BLaER1 treated with 17β-estradiol and CSF1 and Interleukin-3, amounts not matched to agents 10 nM and 100 nM (cell line): ENCODE measurements around the gene PRB4.
"Not testable (repeated sequence)": the region's sequence is repeated elsewhere in the genome, so short reads cannot be mapped to it uniquely, and the experiment has no call there.

Experiments used
- H3K27ac ChIP-seq, 11 experiments: shearing (Covaris generic); formaldehyde crosslinking; 2 replicates each; pipeline ENCODE4 v1.8.1; 2022
- H3K27me3 ChIP-seq, 11 experiments: shearing (Covaris generic); formaldehyde crosslinking; 2 replicates each; pipeline ENCODE4 v1.8.1; 2022
- H3K36me3 ChIP-seq, 11 experiments: shearing (Covaris generic); formaldehyde crosslinking; 2 replicates each; pipeline ENCODE4 v1.8.1; 2022
- H3K4me1 ChIP-seq, 10 experiments: shearing (Covaris generic); formaldehyde crosslinking; 2 replicates each; pipeline ENCODE4 v1.8.1; 2022
- H3K4me2 ChIP-seq, 11 experiments: shearing (Covaris generic); formaldehyde crosslinking; 2 replicates each; pipeline ENCODE4 v1.8.1; 2022
- H3K4me3 ChIP-seq, 10 experiments: shearing (Covaris generic); formaldehyde crosslinking; 2 replicates each; pipeline ENCODE4 v1.8.1; 2022
- H3K9ac ChIP-seq, 11 experiments: shearing (Covaris generic); formaldehyde crosslinking; 2 replicates each; pipeline ENCODE4 v1.8.1; 2022
- H3K9me3 ChIP-seq, 11 experiments: shearing (Covaris generic); formaldehyde crosslinking; replicated peaks in 1 of 11; 2 replicates each; pipeline ENCODE4 v1.8.1; 2022
- H4K20me1 ChIP-seq, 11 experiments: shearing (Covaris generic); formaldehyde crosslinking; 2 replicates each; pipeline ENCODE4 v1.8.1; 2022
- Cebpa-rat ChIP-seq, 11 experiments: shearing (Covaris generic); IDR thresholded peaks; 2 replicates each; pipeline ENCODE4 v1.8.1; 2022

The PRB4 gene

DNA sequence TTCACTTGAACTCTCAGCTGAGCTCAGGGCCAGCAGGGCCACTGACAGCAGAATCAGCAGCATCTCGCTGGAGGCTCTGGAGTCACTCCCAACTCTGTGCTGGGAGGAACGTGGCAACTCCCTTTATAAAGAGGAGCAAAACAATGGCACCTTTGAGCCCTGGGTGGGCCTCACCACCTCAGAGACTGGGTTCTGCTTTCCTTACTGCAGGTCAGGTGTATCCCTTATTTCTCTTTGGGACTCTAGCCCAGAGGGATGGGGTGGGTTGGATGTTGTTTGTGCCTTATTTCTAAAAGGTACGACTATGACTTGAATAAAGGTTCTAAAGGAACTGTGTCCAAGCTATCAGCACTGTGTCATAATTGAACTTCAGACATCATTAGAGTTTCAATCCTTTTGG, at the start of gene PRB4:
Gene PRB4 (minus strand): TSS at position 101 of the 400 bp plus-strand sequence. CDS start 38 bp downstream, at position 63.
- no peak within 1 kb of the TSS for H3K9ac ChIP-seq
- H3K27ac ChIP-seq: no peak within 1 kb of the TSS
- no peaks in the 10 kb centered on the region for H3K4me1 ChIP-seq
- no peak within 1 kb of the TSS for H3K4me3 ChIP-seq
- H3K27me3 ChIP-seq: no peaks in the 10 kb centered on the region
- no peak within 1 kb of the TSS for H3K4me2 ChIP-seq
- no peaks in the 10 kb centered on the region for H4K20me1 ChIP-seq
- TF ChIP-seq Cebpa-rat (IDR thresholded peaks at IDR 0.05): no peak
- no peaks in the 10 kb centered on the region for H3K36me3 ChIP-seq
- H3K9me3 ChIP-seq: no peaks in the 10 kb centered on the region

DNA sequence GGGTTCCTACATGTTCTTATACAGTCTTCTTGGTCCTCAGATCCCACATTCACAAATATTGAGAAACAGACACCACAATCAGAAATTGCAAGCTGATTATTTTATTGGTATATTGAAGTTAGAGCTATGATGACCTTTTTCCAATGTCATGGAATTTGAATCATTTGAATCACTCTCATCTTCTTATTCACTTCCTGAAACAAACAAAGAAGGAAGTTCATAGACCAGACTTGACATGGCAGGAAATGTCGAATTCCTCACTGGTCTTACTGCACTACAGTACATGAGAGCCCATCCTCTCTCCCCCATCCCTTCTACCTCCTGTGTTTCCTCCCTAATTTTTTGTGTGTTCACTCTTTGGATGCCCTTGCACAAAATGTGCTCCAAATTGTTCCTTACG, 41.5 kb upstream of the PRB4 start:
- not testable (repeated sequence) for H3K9ac ChIP-seq, H3K36me3 ChIP-seq, H3K4me3 ChIP-seq, H3K9me3 ChIP-seq, H4K20me1 ChIP-seq, H3K4me2 ChIP-seq, H3K27ac ChIP-seq
- peaks cover 0 to 12% (median 5%) of the 10 kb centered on the region in 10 experiments; a peak in 9 of 20 replicates for H3K4me1 ChIP-seq
- H3K27me3 ChIP-seq: peaks cover 6 to 13% (median 11%) of the 10 kb centered on the region in 11 experiments; a peak in 19 of 22 replicates

DNA sequence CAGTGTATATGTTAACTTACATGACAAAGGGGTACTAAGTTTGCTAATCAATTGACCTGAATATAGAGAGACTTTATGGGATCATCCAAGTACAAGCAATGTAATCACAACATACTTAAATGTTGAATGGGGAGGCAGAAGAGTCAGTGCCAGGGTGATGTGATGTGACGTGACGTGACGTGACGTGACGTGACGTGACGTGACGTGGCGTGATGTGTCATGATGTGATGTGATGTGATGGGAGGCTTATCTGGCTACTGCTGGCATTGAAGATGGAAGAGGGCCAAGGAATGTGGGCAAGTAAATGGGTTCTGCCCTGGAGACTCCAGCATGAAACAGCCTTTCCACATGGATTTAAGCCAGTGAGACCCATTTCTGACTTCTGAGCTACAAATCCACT, 38.2 kb upstream of the PRB4 start:
- H3K4me2 ChIP-seq: peak overlapping the region in 4 of 11 experiments; percentile 7 to 22 (median 16); a peak in 3 of 22 replicates
- no peak overlapping the region for H3K9ac ChIP-seq
- no peak overlapping the region for H3K4me3 ChIP-seq
- peaks cover 0 to under 1% (median under 1%) of the 10 kb centered on the region in 11 experiments; a peak in 4 of 22 replicates for H3K27me3 ChIP-seq
- H4K20me1 ChIP-seq: no peaks in the 10 kb centered on the region
- H3K36me3 ChIP-seq: no peaks in the 10 kb centered on the region
- H3K9me3 ChIP-seq: peaks cover 0 to 8% (median 0%) of the 10 kb centered on the region in 11 experiments; a peak in 3 of 22 replicates
- peaks cover 0 to 7% (median 0%) of the 10 kb centered on the region in 10 experiments; a peak in 5 of 20 replicates for H3K4me1 ChIP-seq
- no peak for TF ChIP-seq Cebpa-rat (IDR thresholded peaks at IDR 0.05)
- H3K27ac ChIP-seq: no peak overlapping the region

DNA sequence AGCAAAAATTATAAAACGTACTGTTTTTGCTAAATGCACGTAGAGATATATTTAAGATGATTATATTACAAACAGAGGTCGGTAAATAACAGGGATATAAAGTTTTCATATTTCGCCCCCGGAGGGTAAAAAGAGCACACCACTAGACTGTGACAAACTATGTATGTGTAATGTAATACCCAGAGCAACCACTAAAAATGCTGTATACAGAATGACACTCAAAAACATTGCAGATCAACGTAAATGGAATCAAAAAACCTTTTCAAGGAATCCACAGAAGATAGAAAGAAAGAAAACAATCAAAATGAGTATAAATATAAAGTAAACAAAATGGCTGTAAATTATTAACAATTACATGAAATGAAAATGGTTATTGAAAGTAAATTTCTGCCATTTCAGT, 37.6 kb upstream of the PRB4 start:
- Histone ChIP-seq H4K20me1 (no peaks in the 10 kb centered on the region), H3K4me2 (no peak overlapping the region), H3K4me3 (no peak overlapping the region), H3K36me3 (no peaks in the 10 kb centered on the region), H3K27me3 (no peaks in the 10 kb centered on the region), H3K27ac (no peak overlapping the region), H3K4me1 (peaks cover 0 to 7% (median 0%) of the 10 kb centered on the region in 10 experiments; a peak in 5 of 20 replicates), H3K9ac (no peak overlapping the region), H3K9me3 (peaks cover 0 to 8% (median 0%) of the 10 kb centered on the region in 11 experiments; a peak in 3 of 22 replicates)
- no peak for TF ChIP-seq Cebpa-rat (IDR thresholded peaks at IDR 0.05)

DNA sequence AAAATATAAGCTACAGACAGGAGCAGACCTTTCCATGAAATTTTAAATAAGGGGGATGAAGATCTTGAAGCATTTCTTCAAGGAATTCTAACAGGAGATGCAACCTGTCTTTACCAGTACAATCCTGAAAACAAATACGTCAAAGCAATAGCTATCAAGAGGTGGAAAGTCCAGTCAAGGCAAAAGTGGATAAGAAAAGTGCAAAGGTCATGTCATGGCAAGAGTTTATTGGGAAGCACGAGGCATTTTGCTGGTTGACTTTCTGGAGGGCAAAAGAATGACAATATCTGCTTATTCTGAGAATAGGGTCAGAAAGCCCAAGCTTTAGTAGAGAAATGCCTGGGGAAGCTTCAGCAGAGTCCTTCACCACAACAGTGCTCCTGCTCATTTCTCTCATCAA, 34.3 kb upstream of the PRB4 start:
- Histone ChIP-seq H4K20me1 (no peaks in the 10 kb centered on the region), H3K4me3 (no peak overlapping the region), H3K27ac (no peak overlapping the region), H3K27me3 (no peaks in the 10 kb centered on the region), H3K4me1 (peaks cover 0 to 7% (median 0%) of the 10 kb centered on the region in 10 experiments; a peak in 5 of 20 replicates), H3K9me3 (peaks cover 0 to 11% (median 0%) of the 10 kb centered on the region in 11 experiments; a peak in 6 of 22 replicates), H3K4me2 (no peak overlapping the region), H3K9ac (no peak overlapping the region), H3K36me3 (no peaks in the 10 kb centered on the region)
- no peak for TF ChIP-seq Cebpa-rat (IDR thresholded peaks at IDR 0.05)

DNA sequence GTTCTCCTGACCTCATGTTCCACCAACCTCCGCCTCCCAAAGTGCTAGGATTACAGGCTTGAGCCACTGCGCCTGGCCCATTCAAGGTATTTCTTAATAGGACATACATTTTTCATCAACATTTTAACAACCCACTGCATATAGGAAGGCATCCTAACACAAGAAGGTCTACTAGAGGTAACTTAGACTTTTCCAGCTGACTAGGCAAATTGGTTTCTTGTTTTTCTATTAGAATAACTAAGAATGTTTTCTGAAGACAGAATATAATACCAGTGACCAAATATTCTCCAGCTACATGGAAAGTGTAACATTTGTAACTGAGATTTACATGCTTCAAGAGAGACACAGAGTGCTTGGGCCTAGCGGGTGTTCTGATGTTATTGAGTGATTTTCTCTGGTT, 14.2 kb upstream of the PRB4 start:
- Histone ChIP-seq H3K4me3 (no peak overlapping the region), H3K4me2 (no peak overlapping the region), H3K9ac (no peak overlapping the region), H3K36me3 (no peaks in the 10 kb centered on the region), H3K27ac (no peak overlapping the region), H3K9me3 (no peaks in the 10 kb centered on the region), H4K20me1 (no peaks in the 10 kb centered on the region), H3K27me3 (no peaks in the 10 kb centered on the region), H3K4me1 (no peaks in the 10 kb centered on the region)
- no peak for TF ChIP-seq Cebpa-rat (IDR thresholded peaks at IDR 0.05)

DNA sequence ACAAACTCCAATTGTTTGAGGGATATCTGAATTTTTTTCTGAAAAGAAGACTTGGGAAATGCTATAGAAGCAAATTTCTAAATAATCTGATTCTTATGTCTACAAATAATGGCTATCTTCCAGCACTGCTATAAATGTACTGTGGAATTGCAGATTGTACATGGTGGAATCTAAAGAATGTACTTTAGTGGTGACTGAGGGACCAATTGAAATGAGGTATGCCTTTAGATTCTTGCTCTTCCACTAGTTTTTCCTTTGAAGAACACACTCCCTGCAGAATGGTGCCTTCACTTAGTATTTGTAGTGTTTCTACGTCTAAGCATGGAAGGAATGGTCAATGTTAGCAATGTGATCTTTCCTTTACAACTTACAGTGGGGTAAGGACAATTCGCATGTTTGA, 11.7 kb upstream of the PRB4 start:
- Histone ChIP-seq H3K9ac (no peak overlapping the region), H3K36me3 (no peaks in the 10 kb centered on the region), H3K4me1 (no peaks in the 10 kb centered on the region), H4K20me1 (no peaks in the 10 kb centered on the region), H3K27ac (no peak overlapping the region), H3K4me2 (no peak overlapping the region), H3K9me3 (peaks cover 0 to 5% (median 0%) of the 10 kb centered on the region in 11 experiments; a peak in 2 of 22 replicates), H3K4me3 (no peak overlapping the region), H3K27me3 (no peaks in the 10 kb centered on the region)
- TF ChIP-seq Cebpa-rat (IDR thresholded peaks at IDR 0.05): no peak

DNA sequence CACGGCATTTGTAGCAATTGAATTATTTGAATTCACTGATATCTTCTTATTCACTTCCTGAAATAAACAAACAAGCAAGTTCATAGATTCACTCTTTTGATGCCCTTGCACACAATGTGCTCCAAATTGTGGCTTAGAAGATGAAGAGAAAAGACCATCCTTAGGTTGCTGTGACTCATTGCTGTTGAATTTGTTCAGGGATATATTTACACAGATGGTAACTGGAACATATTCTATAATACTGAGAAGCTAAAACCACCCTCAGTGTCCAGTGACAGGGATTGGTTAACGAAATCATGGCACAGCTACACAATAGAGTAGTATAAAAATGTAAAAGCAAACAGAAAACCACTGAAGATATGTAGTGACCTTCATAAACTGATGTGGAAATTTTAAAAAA, 3.1 kb downstream of the PRB4 start:
- no peaks in the 10 kb centered on the region for H3K4me1 ChIP-seq
- H3K4me2 ChIP-seq: no peak overlapping the region
- H3K4me3 ChIP-seq: no peak overlapping the region
- H3K27me3 ChIP-seq: no peaks in the 10 kb centered on the region
- H3K27ac ChIP-seq: no peak overlapping the region
- no peaks in the 10 kb centered on the region for H3K36me3 ChIP-seq
- H3K9me3 ChIP-seq: no peaks in the 10 kb centered on the region
- no peak overlapping the region for H3K9ac ChIP-seq
- TF ChIP-seq Cebpa-rat (IDR thresholded peaks at IDR 0.05): no peak
- no peaks in the 10 kb centered on the region for H4K20me1 ChIP-seq

DNA sequence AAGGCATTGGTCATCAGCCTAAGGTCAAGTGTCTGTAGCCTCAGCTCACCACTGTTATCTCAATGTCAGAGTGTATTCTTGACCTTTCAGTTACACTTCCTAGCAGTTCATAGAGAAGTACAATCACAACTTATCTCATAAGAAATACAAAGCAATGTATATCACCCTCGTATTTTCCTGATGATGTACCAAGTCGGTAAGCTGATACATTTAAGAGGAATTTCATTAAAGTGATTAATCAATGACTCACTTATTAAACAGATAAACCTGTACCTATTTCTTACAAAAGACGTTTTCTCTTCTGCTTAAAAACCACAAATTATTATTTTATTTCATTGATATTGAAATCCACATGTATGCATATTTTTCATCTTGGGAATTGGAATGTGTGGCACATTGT, 36.8 kb downstream of the PRB4 start:
- Histone ChIP-seq H3K27me3 (no peaks in the 10 kb centered on the region), H3K4me2 (no peak overlapping the region), H3K4me3 (no peak overlapping the region), H3K9me3 (no peaks in the 10 kb centered on the region), H4K20me1 (no peaks in the 10 kb centered on the region), H3K27ac (no peak overlapping the region), H3K9ac (no peak overlapping the region), H3K36me3 (no peaks in the 10 kb centered on the region), H3K4me1 (no peaks in the 10 kb centered on the region)
- TF ChIP-seq Cebpa-rat (IDR thresholded peaks at IDR 0.05): no peak

DNA sequence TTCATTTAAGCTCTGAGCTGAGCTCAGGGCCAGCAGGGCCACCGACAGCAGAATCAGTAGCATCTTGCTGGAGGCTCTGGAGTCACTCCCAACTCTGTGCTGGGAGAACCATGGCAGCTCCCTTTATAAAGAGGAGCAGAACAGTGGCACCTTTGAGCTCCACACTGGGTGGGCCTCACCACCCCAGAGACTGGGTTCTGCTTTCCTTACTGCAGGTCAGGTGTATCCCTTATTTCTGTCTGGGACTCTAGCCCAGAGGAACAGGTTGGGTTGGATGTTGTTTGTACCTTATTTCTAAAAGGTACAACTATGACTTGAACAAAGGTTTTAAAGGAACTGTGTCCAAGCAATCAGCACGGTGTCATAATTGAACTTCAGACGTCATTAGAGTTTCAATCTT, 40.6 kb downstream of the PRB4 start, which contains the start of gene PRB3:
Gene PRB3 (minus strand): TSS at position 101 of the 400 bp plus-strand sequence. CDS start 38 bp downstream, at position 63.
- no peak for TF ChIP-seq Cebpa-rat (IDR thresholded peaks at IDR 0.05)

More for the DNA sequence above, 40.6 kb downstream of the PRB4 start, which contains the start of gene PRB3:
- no peak within 1 kb of the TSS for H3K4me2 ChIP-seq
- no peaks in the 10 kb centered on the region for H3K4me1 ChIP-seq
- H3K27me3 ChIP-seq: no peaks in the 10 kb centered on the region
- no peaks in the 10 kb centered on the region for H3K36me3 ChIP-seq
- H3K9ac ChIP-seq: no peak within 1 kb of the TSS
- H3K27ac ChIP-seq: no peak within 1 kb of the TSS
- H3K9me3 ChIP-seq: no peaks in the 10 kb centered on the region
- no peaks in the 10 kb centered on the region for H4K20me1 ChIP-seq
- no peak within 1 kb of the TSS for H3K4me3 ChIP-seq
